HL-60 (cell line): Measurements from ENCODE around the gene DCP1B.

ENCODE experiments used
- CTCF ChIP-seq: IDR thresholded peaks from one replicate; pipeline ENCODE4 v1.5.1; 2011; ENCODE audit warnings: low read length, control low read depth, inconsistent platforms; ENCODE audit not compliant: insufficient read depth
- GABPA ChIP-seq: IDR thresholded peaks from 2 replicates; pipeline ENCODE4 v1.6.1; 2012; ENCODE audit warnings: low read depth
- POLR2AphosphoS5 ChIP-seq: IDR thresholded peaks from 2 replicates; pipeline ENCODE4 v1.6.1; 2012; ENCODE audit warnings: low read depth
- REST ChIP-seq: IDR thresholded peaks from 2 replicates; pipeline ENCODE4 v1.6.1; 2012; ENCODE audit warnings: low read depth; ENCODE audit not compliant: insufficient replicate concordance
- SPI1 ChIP-seq: IDR thresholded peaks from 2 replicates; pipeline ENCODE4 v1.6.1; 2012; ENCODE audit warnings: low read depth, mild to moderate bottlenecking, borderline replicate concordance

- TF ChIP-seq CTCF (no peak), POLR2AphosphoS5 (no peak), GABPA (no peak), REST (no peak), SPI1 (no peak)
Observed at GRCh38 chr12:1934831-1935230, 69.4 kb downstream of the DCP1B start.
